Measurements from ENCODE around the gene ARMC7. TPM values are rescaled to one million over a fixed set of nuclear protein-coding genes. Genes with fewer than 3 reads are reported as not detected.

The ARMC7 gene
- total and polyA plus RNA-seq, 2 of the 4 experiments (the other 2 are of a cell fraction) = 1.8 to 6.9 TPM

- no peak for TF ChIP-seq USF2 (IDR thresholded peaks at IDR 0.05; ENCODE audit: low read depth, low read length)
- TF ChIP-seq NFE2L2 (IDR thresholded peaks at IDR 0.05; ENCODE audit: low read depth, low read length) = no peak
- TF ChIP-seq MAZ (IDR thresholded peaks at IDR 0.05; ENCODE audit: borderline replicate concordance, low read depth, low read length) = no peak
- TF ChIP-seq RAD21 (IDR thresholded peaks at IDR 0.05; ENCODE audit: low read length) = no peak
- no peak for TF ChIP-seq CEBPB (IDR thresholded peaks at IDR 0.05; ENCODE audit: low read depth, low read length)
- no peak for TF ChIP-seq RCOR1 (IDR thresholded peaks at IDR 0.05; ENCODE audit: insufficient replicate concordance, low read length)
- no peak for TF ChIP-seq ELK1 (IDR thresholded peaks at IDR 0.05; ENCODE audit: borderline replicate concordance, low read depth, low read length)
- TF ChIP-seq RFX5 (IDR thresholded peaks at IDR 0.05; ENCODE audit: low read depth, low read length) = no peak
- TF ChIP-seq CTCF (conservative IDR thresholded peaks at IDR 0.05; ENCODE audit: low read depth, low read length) = no peak
- TF ChIP-seq CHD1 (IDR thresholded peaks at IDR 0.05; ENCODE audit: low read depth, low read length) = no peak
- TF ChIP-seq BHLHE40 (IDR thresholded peaks at IDR 0.05; ENCODE audit: low read depth, low read length) = no peak
- no peak for TF ChIP-seq SMC3 (IDR thresholded peaks at IDR 0.05; ENCODE audit: low read depth, low read length)
- no peak for TF ChIP-seq POLR2A (IDR thresholded peaks at IDR 0.05; ENCODE audit: low read depth, low read length)
- TF ChIP-seq MAFK (IDR thresholded peaks at IDR 0.05; ENCODE audit: low read depth, low read length) = no peak
- no peak for TF ChIP-seq FOS (IDR thresholded peaks at IDR 0.05; ENCODE audit: low read depth, low read length)
- TF ChIP-seq MXI1 (IDR thresholded peaks at IDR 0.05; ENCODE audit: borderline replicate concordance, low read depth, low read length) = no peak
- H2AK9ac ChIP-seq (replicated peaks; ENCODE audit: low read depth, low read length, poor library complexity) = no peak overlapping the region
- H3K4me2 ChIP-seq (ENCODE audit: low read depth, low read length) = no peak overlapping the region
- H3K23ac ChIP-seq (ENCODE audit: low read depth, low read length) = no peak overlapping the region
- peaks cover 2% of the 10 kb centered on the region; the same call in 1 of the 2 replicates for H3K4me1 ChIP-seq (ENCODE audit: control insufficient read depth, insufficient read depth, low read length)
- H4K5ac ChIP-seq (ENCODE audit: low read depth, low read length) = no peak overlapping the region
- no peak overlapping the region for H2BK15ac ChIP-seq (ENCODE audit: low read depth, low read length)
- H3K14ac ChIP-seq (replicated peaks; ENCODE audit: low read depth, low read length) = no peak overlapping the region
- no peak overlapping the region for H3K9ac ChIP-seq (ENCODE audit: low read depth, low read length)
- H3K18ac ChIP-seq (ENCODE audit: low read depth, low read length) = no peak overlapping the region
- no peak overlapping the region for H3K4ac ChIP-seq (ENCODE audit: low read depth, low read length)
- no peak overlapping the region for H4K91ac ChIP-seq (ENCODE audit: insufficient read depth, low read depth, low read length)
- intact Hi-C loops (cut with micrococcal nuclease) (no loop called here), in situ Hi-C loops (cut with MboI; ENCODE audit: low sequenced_read_pairs) (no loop called here), dilution Hi-C loops (cut with HindIII; ENCODE audit: low sequenced_read_pairs, unreplicated experiment) (no loop called here)
- H4K20me1 ChIP-seq (ENCODE audit: insufficient read depth, low read length) = peaks cover 12% of the 10 kb centered on the region
- no peak overlapping the region for H2BK5ac ChIP-seq (ENCODE audit: low read depth, low read length, poor library complexity, severe bottlenecking)
- peaks cover 7 to 59% of the 10 kb centered on the region in 2 experiments; a peak in 3 of 4 replicates for H3K79me1 ChIP-seq (ENCODE audit: low read depth in 1 of 2, low read length in 2 of 2)
- H3K36me3 ChIP-seq (ENCODE audit: control insufficient read depth, insufficient read depth, low read length) = peaks cover 15% of the 10 kb centered on the region
- H3K27ac ChIP-seq (ENCODE audit: insufficient read depth, low read length) = no peak overlapping the region
- H3K56ac ChIP-seq (ENCODE audit: extremely low read depth, insufficient read depth, low read length) = no peak overlapping the region
- H2AFZ ChIP-seq (replicated peaks; ENCODE audit: low read length, poor library complexity) = no peak overlapping the region
- peaks cover 27% of the 10 kb centered on the region for H3K9me1 ChIP-seq (ENCODE audit: insufficient read depth, low read length)
- ChIA-PET POLR2A (ENCODE audit: unreplicated experiment) (no interaction called here), CTCF (interaction anchor here (0.6 to 3.6 kb wide), 2 partner anchors 13 to 464 kb away, joined by 3 to 13 read pairs; no protein-coding TSS in a partner anchor)
- H3K27me3 ChIP-seq (ENCODE audit: control insufficient read depth, insufficient read depth, low read length) = no peaks in the 10 kb centered on the region
- H3K9me3 ChIP-seq (ENCODE audit: control insufficient read depth, insufficient read depth, low read length) = no peaks in the 10 kb centered on the region
- H2BK120ac ChIP-seq (ENCODE audit: low read depth, low read length) = no peak overlapping the region
- H4K8ac ChIP-seq (ENCODE audit: low read depth in 2 of 2, low read length in 2 of 2) = no peak overlapping the region
- ATAC-seq (ENCODE audit: low read depth) (no peak), DNase-seq (no peak)
- H2BK20ac ChIP-seq (ENCODE audit: low read depth, low read length) = no peak overlapping the region
- no peak overlapping the region for H3K4me3 ChIP-seq (ENCODE audit: insufficient read depth, low read depth, low read length)
- BruUV-seq (replicated peaks) = no TSS peak
- no peak overlapping the region for H2AK5ac ChIP-seq (ENCODE audit: low read depth, low read length)
- 94% methylated on average over 5 of the region's 8 CpGs; no CpG with 5 or more reads in 1 of the 2 experiments for WGBS, 2 experiments (ENCODE audit: extremely low coverage in 2 of 2, insufficient read length in 1 of 2)
Observed at GRCh38 chr17:75126954-75127353, 17.2 kb downstream of the ARMC7 start.
